ENCODE results near the gene RPIA.

GRCh38 chr2:88642278-88642677, 49.2 kb upstream of the RPIA start:
- TF ChIP-seq CTCF (IDR thresholded peaks at IDR 0.05; ENCODE audit: low read depth, low read length) (no peak), POLR2A (IDR thresholded peaks at IDR 0.05; ENCODE audit: extremely low read depth, insufficient read length) (no peak), MYC (IDR thresholded peaks at IDR 0.05; ENCODE audit: low read depth, low read length) (no peak)
